IPS-NIHi7 (cell line): ENCODE measurements around the gene CCHCR1.
A peak's percentile ranks its signal among the peaks of the same experiment; 100 is the strongest.

Experiments used
- DNase-seq: peaks from one replicate; pipeline ENCODE4 v3.0.0; 2012; ENCODE audit warnings: mixed read lengths; ENCODE audit errors: extremely low spot score

Gene CCHCR1

GRCh38 chr6:31128093-31128676, 29.4 kb downstream of the CCHCR1 start:
- DNase-seq: peak; percentile 80

DNA sequence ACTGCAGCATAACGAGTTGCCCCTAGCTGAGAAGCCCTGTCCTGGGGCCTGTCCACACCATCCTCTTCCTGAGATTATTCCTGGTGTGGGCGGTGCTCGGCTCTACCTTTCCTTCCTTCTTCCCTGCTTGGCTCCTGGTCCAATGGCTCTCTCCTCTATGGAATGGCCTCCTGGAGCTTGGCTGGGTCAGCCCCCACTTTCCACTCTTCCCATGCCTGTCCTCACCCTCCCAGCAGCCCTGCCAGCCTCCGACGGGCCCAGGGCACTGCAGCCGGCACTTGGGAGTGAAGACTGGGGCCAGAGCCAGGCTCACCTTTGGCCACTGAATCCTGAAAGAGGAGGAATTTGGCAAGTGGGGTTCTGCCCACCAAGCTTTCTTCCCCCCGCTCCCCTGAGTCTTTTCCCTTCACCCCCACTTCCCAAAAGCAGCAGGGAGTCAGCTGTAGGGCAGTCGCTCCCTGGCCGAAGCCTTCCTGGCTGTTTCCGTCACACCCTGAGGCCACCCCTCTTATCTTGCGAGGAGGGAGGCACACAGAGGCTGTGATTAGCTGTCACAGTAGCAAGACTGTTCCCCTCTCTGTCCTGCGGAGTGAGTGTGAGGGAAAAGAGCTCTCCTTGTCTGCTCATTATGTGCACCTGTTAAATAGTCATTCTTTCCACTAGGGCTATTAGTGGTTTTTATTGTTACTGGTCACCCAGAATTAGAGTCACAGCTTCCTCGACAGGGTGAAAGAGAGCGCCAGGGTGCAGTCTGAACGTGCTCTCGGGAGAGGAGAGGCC, 31.0 kb downstream of the CCHCR1 start:
- no peak for DNase-seq

GRCh38 chr6:31125586-31126363, 31.8 kb downstream of the CCHCR1 start:
- no peak for DNase-seq

DNA sequence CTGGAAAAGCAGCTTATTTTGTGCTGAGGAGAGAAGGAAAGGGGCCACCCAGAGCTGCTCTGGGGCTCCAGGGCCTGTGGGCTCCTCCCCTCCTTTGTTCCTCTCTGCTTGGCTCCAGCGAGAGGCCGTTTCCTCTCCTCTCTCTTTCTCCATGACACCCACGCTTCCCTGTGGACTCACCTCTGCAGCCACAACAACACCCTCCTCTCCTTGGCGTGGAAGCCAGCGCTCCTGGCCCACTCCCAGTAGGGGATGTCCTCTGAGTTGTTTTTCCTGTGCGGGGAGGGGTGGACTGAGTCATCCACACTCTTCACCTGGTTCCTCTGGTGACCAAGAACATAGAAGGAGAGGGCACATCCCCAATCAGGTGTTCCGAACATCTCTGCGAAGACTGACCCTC, 32.4 kb downstream of the CCHCR1 start:
- no peak for DNase-seq

GRCh38 chr6:31122791-31123706, 34.6 kb downstream of the CCHCR1 start:
- no peak for DNase-seq

DNA sequence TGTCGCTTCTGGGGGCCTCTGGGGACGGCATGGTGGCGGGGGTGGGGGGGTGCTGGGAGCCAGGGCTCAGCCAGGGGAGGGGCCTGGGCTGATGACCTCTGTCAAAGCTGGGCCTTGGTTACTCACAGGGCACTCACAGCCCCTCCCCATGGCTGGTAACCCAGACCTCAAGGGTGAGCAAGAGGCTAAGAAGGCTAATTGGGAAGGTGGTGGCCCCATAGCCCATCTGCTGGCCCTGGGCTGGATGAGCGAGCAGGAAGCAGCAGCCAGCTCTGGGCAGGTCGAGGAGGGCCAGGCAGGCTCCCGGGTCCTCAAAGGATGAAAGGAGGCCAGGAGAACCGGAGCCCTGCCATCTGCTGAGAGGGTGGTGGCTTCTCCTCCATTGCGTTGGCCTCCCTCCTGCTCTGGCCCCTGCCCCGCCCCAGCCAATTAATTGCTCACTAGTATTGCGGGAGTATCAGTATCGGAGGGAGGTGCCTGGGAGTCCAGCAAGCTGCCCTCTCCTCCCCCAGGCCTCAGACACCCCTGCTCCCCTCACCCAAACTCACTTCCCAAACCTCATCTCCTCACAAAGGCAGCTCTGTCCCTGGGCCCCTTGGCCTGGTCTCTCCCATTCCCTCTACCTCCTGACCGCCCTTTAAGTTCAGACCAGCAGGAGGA, 36.3 kb downstream of the CCHCR1 start:
- DNase-seq: no peak

DNA sequence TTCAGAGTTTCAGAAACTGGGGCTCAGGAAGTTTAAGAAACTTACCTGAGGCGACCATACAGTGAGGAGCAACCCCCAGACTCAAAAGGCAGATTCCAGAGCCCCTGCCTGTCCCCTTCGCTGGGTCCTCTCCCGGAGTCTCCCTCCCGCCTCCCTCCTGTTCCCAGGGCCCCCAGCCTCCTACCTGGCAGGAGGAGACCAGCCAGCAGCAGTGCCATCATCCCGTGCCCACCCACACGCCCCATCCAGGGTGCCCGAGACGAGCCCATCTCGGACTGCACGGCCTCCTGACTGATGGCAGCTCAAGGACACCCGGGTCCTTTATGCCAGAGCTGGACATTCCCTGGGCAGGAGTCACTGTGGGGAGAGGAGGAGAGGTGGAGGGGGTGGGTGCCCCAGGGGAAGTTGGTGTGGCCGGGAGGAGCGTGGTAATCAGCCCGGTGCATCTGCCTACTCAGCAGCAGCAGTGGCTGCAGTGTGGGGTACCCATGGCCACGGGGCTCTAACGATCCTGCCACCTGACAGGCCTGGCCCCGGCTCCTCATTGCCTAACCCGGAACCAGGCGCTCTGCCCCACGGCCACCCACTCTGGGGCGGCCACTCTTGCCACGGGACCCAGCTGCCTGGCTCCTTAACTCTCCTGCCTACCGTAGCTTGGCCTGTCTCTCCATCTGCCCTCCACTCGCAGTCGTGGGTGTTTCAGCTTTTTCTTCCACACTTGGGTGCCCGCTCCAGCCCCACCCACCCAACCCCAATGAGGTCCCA, 37.3 kb downstream of the CCHCR1 start, which contains the start of gene CDSN:
CDSN (minus strand) TSS at position 296 of the 765 bp plus-strand sequence; CDS start at position 269, 27 bp downstream.
- no peak for DNase-seq

DNA sequence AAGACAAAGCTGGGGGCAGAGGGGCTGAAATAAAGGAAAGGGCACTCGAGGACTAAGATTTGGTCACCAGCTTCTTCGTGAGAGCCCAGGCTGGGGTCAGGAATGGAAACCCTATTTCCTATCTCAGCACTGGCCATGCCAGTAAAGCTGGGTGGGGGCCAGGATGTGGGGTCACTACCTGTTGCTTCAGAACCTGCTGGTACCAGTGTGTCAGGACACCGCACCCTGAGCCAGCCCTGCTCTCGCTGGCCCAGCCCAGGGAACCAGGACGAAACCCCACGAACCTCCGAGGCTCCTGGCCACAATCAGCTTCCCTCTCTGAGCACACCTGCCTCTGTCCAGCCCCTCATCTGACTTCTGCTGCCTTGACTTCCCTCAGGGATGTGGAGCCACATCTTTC, 39.4 kb downstream of the CCHCR1 start:
- DNase-seq: no peak

- no peak for DNase-seq
Measured at GRCh38 chr6:31116661-31117385, 40.8 kb downstream of the CCHCR1 start.

- no peak for DNase-seq
Measured at GRCh38 chr6:31115941-31116560, 41.6 kb downstream of the CCHCR1 start.

DNA sequence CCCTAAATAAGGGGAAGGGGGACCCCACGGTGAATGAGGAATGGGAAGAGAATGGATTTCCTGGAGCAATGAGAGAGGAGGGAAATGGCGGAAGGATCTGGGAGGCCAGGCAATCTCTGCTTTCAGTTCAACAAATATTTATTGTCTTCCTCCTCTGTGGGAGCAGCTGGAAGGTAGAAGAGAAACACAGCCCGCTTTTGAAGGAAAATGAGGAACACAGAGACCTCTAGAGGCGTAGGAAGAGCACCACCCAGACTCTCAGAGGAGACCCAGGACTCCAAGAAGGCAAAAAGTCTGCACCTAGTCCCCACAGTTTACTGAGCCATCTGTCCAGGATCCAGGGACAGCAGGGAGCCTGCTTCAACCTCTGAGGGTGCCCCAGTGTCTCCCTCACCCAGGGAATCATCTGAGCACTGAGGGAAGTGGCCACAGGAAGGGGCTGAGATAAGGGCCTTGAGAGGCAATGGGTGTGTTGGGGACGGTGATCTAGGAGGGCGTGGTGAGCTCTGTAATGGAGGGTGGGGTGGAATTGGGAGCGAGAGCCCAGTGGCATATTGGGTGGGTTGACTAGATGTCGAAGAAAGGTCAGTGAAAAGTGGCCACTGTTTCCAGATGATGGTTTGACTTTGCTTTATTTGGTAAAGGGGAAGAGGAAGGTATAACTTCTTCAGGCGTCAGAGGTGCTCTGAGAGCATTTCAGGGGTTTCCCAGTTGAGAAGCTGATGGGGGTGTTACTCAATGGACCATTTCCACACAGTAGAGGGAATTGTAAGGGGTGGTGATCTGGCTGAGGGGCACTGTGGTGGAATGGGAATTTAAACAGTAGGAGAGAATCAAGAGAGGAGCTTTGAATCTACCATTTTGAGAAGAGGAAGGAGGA, 42.4 kb downstream of the CCHCR1 start:
- peak; percentile 56 for DNase-seq

DNA sequence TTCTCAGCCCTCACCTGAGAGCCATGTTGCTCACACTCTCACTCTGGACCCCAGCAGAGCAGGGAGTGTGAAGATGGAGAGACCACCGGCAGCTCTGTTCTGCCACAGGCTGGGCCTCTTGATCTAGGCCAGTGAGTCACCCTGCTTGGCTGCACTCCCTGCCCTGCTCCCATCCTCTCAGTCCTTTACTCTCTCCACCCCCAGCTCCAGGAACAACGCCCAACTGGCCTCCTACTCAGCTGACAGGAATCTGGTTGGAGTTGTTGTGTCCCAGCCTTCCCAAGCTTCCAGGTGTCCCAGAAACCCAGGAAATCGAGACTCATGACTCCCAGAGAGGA, 43.1 kb downstream of the CCHCR1 start, which contains the start of gene PSORS1C1:
PSORS1C1 (plus strand) TSS at position 260 of the 338 bp plus-strand sequence. CDS start 14,833 bp downstream, outside the sequence.
- DNase-seq: peak; percentile 68

- DNase-seq: no peak
Measured at GRCh38 chr6:31113861-31114540, 43.6 kb downstream of the CCHCR1 start.

GRCh38 chr6:31112478-31112877, 45.1 kb downstream of the CCHCR1 start, which contains the start of gene C6orf15:
C6orf15 (minus strand) TSS chr6:31112575; CDS start chr6:31112555, 20 bp downstream.
- no peak for DNase-seq

GRCh38 chr6:31111712-31112111, 45.9 kb downstream of the CCHCR1 start:
- no peak for DNase-seq

DNA sequence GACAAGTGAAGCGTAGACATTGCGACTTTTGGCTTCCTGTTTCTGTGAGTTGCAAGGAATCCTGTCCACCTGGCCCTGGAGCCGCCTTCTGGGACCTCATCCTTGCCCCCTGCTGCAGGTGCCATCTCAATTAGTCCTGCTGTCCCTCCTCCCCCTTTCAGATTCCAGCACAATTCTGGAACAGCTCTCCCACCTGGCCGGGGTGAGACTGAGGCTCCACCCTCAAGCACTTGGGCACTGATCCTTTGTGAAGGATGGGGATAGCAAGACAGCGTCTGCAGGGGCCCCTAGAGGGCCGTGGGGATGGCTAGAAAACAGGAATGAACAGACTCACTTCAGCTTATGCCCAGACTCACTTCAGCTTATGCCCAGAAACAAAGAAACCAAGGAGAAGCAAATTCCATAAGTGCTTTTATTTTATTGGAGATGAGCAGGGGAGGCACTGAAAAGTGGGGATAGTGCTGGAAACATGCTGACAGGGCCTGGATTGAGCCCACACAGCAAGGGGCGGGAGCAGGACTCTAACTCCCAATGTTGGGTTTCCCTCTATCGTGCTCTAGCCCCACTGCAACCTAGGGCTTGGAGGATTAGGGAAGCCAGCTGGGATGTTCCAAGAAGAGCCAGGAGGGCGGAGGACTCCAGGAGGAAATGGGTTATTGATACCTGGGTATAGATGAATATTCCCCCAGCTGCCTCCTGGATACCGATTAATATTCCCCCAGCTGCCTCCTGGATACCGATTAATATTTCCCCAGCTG, 46.6 kb downstream of the CCHCR1 start:
- DNase-seq: peak; percentile 63

DNA sequence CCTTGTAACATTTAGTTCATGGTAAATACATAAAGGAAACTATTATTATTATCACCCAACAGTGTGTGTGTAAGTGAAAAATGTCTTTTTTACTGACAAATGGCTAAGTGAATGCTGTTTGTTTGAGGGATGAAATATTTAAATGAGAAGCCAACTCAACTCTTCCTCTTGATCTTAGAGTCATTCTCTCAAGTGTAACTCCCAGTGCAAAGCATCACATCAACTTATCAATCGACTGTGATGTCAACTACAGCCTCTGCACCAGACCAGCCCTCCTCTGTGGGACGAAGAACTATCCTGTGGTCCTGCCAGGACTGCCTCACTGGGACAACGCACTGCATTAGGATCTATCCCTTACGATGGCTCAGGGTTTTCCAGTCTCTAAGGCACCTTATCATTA, 50.5 kb downstream of the CCHCR1 start:
- DNase-seq: no peak
